Measurements from ENCODE around the gene IFFO2.

Gene IFFO2

DNA sequence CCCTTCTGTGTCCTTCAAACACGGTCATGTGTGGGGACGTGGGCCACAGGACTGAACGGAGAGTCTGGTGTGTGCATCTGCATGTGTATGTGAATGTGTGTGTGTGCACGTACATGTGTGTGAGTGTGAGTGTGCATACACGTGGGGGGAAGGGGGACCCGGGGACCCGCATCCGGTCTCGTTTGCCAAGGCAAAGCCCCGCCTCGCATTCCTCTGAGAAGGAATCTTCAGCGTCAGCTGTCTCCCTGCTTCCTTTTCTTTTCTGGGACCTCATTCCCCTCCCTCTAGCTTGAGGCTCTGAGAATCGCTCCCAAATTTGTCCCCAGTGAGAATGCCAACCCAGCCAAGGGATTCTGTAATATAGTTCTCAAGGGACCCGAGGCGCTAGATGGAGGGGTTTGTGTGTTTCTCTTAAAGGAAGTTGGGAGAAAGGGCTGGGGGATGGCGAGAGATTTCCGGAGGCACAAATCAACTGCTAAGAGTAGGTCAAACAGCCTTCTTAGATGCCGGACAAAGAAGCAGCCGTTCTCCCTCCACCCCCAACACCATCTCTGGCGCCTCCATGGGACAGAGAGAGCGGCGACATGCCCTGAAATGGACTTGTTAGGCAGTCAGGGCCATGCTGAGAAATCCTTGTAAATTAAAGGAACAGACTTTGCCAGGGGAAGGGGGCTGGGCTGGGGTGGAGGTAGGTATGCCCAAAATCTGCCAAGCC lies 6.6 kb downstream of the IFFO2 start:
- no peak for DNase-seq

DNA sequence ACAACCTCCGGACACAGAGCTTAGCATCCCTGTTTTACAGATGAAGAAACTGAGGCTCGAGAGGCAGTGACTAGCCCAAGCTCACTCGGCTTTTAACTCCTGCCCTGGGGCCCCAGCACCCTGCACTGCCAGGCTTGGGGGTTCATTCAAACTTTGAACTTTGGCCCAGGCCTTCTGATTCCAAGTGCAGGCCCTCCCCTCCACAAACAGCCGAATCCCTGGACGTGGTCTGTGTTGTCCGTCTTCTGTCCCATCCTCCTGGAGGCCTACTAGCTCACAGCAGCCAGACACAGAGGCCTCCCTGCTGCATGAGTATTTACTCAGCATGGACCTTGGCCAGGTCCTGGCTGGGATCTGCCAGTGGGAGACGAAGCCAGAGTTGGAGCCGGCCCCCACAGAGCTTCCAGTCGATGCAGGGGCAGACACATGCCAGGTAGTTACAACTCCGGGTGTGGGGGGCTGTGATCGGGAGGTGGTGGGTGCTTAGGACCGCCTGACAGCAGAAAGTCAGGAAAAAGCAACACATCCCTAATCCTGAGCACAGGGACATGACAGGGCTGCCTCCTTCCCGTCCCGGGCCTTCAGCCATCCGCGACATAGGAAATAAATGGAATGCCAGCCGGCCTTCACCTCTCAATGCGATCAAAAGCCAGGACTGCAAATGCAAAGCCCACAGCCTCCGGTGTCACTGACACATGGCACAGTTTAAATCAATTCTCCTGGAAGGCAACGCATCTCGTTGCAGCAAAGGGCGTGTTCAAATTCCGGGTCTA lies 7.4 kb downstream of the IFFO2 start:
- no peak for DNase-seq

DNA sequence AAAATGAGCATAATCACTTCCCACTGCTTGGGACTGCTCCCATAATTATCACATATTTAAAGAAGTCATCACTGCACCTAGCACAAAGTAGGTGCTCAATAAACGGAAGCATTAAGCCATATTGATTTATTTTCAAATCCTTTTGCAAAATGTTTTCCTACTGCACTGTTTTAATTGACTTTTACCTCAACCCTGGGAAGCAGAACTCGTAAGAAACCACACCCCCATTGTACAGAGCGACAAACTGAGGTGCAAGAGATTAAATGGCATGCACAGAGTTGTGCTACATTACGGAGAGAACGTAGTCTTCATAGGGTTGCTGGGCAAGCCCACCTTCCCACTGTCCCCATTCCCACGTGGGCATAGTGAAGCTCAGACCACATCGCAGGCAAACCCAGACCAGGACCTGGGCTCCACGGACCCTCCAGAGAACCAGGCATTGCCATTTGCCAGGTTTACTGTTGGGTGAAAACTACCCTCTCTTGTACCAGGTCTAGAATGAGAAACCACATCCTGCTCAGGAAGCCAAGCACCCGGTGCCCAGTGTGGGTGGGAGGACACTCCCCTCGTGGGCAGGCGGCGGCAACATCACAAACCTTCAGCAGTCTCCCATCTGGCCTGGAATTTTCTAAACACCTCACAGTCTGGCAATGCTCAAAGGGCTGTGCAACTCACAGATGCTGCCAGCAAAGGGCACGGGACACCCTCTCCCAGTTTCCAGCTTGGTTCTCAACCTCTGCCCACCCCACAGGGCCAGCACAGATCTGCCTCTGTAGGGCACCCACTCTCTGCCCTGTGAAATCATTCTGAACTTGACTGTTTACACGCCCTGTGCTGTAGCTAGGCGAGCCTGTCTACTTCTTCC lies 8.2 kb downstream of the IFFO2 start:
- no peak for DNase-seq

DNA sequence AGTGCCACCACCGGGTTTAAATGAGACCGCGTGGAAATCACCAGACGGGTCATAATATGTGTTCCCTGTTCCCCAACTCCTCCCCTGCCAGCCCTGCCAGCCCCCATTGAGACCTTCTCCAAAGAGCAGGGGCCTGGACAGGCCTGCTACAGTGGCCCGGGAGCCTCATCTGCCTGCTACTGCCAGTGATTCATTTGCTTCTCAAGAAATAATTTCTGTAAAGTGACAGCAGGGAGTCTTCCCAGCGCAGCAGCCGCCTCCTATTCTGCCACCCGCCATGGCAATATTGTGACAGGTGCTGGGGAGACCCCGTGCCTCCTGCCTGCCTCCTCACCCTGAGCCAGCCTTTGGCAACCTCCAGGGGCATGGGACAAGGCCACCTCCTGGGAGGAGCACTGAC lies 8.9 kb downstream of the IFFO2 start:
- no peak for DNase-seq

DNA sequence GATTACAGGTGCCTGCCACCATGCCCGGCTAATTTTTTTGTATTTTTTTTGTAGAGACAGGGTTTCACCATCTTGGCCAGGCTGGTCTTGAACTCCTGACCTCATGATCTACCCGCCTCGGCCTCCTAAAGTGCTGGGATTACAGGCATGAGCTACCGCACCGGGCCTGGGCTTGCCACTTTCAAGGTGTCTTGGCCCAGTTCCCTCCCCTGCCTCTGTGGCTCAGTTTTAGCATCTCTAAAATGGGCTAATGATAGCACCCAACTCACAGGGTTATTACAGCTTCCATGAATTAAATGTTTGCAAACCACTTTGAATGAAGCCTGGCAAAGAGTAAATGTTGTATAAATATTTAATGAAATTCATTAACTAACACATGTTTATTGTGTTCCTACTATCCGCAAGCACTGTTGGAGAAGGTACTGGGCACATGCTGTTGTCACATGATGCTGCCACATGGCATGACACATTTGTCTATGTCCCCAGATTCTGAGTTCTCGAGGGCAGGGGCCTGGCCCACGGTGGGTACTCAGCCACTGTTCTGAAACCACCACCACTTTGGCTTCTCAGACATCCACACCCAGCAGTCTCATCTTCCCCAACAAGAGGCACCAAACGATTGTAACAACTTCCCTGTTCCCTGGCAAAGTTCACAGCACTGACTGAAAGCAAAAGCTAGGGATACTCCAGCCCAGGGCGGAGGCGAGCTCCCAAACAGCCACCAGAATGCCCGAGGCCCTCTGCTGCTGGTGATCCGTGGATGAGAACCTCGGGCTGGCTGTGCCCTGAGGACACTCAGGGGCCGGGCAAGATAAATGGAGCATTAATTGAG lies 9.7 kb downstream of the IFFO2 start:
- no peak for DNase-seq

DNA sequence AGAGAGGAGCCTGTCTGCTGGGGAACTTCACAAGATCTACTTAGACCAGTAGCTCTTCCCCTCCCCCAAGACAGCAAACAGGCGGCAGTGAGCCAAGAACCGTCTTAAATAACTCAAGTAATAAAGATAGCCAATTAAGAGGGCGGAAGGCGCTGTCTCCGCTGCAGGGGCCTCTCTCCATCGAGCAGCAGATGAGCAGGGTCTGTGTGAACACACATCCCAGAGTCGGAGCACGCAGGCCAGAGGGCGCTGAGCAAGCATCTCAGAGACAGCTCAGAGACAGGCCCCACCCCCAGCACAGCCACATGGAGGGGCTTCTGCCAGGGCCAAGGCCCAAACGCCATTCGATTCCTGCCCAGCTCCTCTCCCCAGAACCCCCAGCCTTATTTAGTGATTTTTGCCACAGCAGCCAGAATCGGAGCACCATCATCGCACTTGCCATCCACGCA lies 11.1 kb downstream of the IFFO2 start:
- no peak for DNase-seq

DNA sequence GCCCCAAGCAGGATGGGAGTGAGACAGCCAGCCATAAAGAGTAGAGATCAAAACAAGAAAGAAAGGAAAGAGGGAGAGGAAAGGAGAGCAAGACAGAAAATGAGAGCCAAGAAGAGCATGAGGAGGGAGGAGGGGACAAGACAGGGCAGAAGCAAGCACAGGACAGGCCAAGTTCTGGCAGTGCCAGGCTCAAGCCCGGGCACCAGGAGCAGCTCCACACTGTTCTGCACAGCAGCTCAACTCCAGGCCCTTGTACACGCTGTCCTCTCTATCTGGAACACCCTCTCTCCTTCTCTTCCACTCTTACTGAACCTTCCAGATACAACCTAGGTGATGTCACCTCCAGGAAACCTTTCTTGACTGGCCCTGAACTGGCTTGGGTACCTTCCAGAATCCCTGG lies 11.7 kb downstream of the IFFO2 start:
- DNase-seq = no peak

DNA sequence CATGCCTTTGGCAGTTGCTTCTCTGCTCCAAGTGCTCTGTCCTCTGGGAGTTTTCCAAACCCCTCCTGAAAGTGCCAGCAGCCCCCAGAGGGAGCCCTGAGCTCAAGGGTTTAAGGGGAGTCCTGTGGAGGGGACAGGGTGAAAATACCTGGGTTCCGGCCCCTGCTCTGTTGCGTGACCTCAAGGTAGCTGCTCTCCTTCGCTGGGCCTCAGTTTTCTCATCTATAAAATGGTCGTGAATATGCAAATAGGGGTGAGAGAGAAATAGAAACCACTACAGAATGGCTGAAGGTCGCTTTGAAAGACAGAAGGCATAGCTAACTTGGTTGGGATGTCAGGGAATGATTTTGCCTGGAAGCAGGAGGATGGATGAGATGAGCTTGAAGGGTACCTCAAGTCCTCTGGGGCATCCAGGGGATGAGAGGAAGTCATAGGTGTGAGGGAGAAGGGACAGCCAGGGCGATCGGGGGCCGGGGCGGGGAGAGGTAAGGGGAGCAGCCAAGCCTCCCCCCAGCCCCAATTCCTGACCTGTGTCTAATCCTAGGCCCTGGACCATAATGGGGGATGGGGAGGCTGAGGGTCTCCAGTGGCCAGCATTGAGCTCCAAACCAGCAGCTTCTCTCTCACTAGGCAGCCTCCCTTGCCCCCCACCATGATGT lies 12.4 kb downstream of the IFFO2 start:
- DNase-seq = no peak

DNA sequence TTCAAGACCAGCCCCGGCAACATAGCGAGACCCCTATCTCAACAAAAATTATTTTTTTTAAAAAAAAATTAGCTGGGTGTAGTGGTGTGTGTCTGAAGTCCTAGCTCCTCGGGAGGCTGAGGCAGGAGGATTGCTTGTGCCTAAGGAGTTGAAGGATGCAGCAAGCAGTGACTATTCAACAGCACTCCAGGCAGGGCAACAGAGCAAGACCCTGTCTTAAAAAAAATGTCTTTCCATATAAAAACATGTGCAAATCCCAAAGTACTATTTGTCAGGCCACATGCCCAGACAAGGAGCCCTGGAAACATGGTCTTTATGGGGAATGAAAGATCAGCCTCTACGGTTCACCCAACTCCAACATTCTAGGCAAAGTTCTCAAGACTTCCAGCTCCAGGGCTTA lies 13.3 kb downstream of the IFFO2 start:
- no peak for DNase-seq

DNA sequence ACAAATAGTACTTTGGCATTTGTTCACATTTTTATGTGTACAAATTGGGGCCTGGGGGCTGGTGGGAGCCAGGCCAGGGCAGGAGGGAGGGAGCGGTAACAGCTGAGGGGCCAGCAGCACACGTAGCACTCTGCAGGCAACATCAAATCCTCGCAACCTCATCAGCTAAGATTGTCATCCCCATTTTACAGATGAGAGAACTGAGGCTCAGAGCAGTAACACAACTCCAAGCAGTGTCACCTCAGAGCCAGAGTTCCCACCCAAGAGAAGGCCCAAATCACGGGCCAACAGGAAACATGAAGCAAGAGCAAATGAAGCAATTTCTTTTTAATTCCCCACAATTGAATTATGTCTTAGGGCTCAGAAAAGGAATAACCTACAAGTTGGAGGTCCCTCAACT lies 14.1 kb downstream of the IFFO2 start:
- no peak for DNase-seq

DNA sequence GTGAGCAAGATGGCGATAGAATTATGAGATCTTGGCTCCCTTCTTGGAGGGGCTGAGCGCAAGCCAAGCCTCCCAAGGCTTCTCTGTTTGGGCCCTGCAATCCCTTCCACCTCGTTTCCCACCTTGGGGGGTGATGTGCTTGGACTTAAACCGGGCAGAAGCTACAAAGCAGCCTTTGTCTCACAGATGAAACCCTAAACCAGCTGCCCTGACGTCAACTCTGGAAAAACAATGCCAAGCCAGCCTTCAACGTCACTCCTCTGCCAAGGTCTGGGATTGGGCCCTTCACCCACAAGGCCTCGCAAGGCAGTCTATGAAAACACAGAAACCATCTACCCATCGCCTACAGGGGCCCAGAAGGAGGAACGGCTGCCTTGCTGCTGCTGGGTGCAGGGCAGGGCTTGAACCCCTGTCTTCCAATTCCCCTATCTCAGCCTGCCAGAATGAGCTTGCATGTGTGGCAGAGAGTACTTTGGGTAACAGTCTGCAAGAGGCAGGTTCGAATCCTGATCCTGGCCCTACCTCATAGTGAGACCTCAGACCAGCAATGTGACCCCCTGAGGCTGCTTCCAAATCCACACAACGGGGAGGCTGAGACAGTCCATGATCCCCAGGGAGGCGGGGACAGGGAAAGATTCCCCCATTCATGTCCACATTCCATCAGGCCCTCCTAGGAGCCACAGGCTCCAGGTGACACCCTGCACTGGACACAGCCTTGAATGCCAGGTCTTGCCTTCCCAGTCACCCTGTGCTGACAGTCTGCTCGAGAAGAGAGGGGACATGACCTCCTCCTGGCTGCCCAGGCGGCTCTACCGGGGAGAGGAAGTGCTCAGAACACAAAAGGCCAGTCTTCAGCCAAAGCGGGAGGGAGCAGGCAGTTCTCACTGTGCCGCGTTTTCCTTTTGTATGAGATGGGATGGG lies 15.0 kb downstream of the IFFO2 start:
- no peak for DNase-seq

DNA sequence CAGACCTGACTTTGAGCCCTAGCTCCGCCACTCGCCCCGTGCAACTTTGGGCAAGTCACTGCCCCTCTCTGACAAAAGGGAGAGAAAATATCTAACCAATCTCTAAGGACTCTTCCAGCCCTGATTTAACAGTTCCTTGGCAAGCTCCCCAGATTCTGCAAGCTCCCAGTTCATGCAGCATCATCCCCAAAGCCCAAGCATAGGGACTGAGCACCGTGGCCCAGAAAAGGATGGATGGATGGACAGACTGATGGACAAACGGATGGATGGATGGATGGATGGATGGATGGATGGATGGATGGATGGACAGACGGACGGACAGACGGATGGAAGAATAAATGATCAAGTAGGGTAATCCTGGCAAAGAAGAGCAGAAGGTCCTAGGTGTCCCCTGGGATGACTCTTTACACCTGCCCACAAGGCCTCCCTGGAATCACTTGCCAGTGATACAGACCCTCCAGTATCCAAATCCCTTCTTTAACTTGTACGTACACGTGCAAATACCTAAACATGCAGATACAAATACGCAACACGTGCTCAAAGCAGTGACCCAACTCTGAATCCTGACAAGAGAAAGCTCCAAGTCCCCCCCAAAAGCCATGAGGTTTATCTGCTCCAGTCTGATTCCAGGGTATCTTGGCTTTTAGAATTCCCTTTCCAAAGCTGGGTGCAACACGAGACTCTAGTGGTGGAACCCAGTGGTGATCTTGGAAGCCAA lies 16.0 kb downstream of the IFFO2 start:
- DNase-seq = no peak

DNA sequence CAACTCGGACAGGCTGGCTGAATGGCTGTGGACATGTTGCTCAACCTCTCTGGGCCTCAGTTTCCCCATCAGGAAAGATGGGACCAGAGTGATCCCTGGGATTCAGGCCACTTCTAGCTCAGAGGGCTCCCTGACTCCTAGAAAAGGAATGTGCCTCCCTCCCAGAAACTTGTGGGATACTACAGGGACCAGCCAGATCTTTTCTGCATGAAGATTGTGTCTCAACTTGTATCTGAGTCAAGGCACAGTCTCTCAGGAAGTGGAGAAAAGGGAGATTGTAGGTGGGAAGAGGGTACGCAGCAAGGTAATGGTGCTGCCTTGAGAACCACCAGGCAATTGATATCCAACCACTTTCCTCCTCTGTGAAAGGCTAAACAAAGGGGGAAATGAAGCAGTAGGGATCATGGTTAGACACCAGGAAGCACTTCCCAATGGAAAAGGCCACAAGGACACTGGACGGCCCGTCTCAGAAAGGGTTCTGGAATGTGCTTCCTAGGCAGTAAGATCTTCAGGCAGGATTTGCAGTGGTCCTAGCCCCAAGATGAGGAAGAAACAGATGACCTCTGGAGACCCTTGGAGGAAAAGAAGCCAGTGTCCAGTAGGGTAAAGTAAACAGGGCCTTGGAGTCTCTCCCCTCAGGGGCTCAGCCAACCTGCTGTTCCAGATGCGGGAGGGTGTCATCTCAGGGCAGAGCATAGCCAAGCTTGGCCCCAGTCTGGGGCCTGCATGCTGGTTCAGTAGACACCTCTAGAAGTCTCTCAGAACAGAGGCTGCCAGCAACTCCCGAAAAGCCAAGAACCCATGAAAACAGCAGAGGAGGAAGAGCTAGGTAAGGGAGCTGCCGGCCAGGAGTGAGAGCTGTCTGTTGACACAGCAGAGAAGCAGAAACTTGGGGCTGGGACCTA lies 16.8 kb downstream of the IFFO2 start:
- no peak for DNase-seq

DNA sequence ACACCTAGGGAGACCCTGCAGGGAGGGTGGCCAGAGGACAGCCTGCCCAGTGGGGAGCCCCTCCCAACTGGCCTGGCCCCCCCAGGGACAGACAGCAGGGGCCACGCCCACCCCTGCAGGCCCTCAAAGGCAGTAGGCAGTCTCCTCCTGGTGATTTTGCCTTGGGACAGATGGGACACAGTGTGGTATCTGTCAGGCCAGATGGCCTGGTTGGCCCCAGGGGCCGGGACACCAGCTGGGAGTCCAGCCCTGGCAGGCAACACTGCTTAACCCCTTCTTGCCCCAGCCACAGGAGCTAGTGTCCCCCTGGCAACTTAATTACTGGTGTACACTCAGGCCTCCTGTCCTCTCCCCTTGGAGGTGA lies 17.8 kb downstream of the IFFO2 start:
- DNase-seq = no peak

DNA sequence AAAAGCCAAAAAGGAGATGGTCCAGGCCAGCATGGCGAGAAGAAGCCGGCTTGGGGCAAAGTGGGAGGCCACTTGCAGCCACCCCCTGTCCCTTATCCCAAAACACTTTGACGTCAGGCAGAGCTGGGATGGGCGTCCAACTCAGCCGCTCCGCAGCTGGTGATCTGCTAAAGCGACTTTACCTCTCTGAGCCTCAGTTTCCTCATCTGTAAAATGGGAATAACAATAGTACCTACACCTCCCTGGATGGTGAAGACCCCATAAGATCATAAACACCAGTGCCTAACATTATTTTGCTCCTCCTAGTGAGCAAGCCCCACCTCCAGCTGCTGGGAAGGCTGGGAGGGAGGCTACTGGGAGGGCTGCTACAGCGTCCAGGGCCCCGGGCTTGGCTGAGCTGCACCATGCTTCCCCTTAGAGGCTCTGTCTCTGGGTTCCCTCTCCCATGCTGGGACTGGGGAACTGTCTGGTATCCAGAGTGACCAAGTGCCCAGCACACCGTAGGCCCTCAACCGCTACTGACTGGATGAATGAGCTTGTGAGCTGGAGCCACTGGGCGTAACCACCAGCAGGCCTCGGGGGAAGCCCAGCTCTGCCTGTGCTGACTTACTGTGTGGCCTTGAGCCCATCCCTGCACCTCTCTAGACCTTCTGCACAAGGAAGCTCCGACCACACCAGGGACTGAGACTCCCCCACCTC lies 18.3 kb downstream of the IFFO2 start:
- no peak for DNase-seq

DNA sequence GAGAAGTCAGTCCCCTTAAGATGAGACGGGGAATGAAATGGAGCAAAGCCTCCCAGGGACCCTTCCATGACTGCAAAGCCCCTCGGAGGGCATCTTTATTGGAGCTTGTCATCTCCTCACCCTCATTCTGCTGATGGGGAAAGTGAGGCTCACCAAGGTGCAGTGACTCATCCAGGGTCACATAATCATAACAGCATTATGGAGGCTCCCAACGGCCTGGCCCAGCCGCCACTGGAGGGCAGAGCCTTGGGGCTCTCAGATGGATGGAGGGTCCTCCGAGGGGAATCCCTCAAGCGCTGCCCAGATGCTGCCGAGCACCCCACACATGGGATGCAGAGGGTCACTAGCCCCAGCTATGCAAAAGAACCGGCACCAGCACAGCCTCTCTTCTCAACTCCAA lies 18.9 kb downstream of the IFFO2 start:
- DNase-seq = no peak

DNA sequence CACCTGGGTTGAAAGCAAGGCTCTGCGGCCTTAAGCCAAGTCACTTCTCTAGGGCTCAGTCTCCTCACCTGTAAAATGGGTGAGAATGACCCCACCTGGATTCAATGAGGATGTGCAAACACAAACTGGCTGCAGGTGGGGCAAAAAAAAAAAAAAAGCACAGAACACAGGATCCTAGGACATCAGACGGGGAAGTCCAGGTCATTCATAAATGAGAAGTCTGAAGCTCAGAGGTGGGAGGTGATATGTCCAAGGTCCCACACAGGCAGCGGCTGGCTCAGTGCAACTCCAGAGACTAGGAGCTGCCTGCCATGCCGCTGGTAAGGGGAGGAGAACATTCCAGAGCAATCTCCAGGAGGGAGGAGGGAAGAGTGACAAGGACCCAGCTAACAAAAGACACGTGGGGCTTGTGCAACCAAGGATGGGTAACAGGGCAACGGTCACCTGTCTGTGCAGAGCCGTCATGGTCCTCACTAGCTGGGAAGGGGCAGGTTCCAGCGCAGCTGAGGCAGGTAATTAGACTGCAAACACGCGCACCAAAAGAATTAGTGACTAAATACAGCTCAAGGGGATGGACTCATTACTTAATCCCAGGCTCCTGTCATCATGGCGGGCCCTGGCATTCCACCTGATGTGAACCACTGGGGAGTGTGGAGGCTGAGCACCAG lies 19.5 kb downstream of the IFFO2 start:
- DNase-seq = no peak

DNA sequence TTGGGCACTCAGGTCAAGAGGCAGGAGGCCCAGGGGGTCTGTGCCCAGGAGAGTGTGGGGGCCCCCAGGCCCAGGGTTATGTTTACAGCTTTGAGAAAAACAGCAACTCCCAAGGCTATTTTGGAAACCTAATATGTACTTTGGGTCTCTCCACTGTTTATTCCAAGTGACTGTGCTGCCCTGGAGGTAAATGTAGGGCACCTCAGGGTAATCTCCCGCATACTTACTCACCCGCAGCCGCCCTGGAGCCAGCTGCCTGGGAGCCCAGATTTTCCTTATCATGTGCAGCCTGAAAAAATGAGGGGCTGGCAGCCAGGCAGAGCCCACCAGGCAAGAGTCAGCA lies 20.0 kb downstream of the IFFO2 start:
- no peak for DNase-seq
